HG03521 (cell line): Measurements from ENCODE around the gene PAPPA2.

ENCODE experiments used
- ATAC-seq: cut with Tn5 transposase; IDR thresholded peaks from one replicate; pipeline ENCODE4 v1.9.1; 2021; ENCODE audit warnings: mild to moderate bottlenecking, moderate library complexity; ENCODE audit not compliant: unreplicated experiment

Gene PAPPA2

DNA sequence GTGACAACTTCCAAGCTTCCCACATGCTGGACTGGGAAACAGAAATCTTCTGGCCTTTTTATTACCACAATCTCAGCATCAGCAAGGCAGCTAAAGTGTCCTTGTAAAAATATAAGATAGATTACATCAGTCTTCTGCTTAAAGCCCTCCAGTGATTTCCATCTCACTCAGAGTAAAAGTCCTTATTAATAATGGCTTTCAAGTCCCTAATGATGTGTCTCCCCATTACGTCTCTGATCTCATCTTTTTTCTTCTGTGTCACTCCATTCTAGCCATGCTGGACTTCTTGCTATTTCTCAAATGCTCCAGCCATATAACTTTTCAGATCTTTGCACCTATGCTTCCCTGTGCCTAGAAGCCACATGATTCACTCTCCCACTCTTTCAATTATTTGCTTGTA lies 22.1 kb downstream of the PAPPA2 start:
- ATAC-seq, result no peak

DNA sequence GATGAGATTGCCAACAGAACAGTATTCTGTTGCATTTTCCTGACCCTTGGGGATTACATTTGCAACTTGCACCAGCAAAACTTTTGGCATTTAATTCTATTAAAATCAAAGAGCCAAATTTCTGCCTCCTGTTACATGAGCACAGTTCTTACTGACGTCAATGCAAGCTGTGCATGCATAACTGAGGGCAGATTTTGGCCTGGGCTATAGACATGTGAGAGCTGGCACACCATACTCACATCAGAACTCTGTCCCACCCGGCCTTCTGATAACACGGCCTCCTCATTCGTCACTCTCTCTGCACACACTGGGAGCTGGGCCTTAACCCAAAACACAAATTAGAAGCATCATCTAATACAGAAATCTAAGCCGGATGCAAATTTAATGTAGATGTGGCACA lies 31.5 kb downstream of the PAPPA2 start:
- ATAC-seq, result no peak

DNA sequence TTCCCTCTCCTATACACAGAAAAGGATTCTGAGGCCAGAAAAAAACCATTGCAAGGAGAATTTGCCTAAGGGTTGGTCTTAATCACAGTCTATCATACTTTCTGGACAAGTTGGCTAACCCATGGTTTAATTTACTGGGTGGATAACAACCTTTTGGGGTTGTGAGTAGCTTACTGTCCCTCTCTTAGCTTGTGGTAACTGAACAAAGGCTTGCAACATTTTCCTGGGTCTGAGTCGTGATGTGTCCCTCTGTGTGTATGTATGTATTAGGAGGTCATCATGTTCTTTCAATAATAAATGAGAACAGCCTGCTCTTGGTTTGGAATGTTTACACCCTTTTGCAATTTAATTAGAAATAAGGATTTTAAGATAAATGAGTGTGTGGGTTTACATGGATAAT lies 36.7 kb downstream of the PAPPA2 start:
- no peak for ATAC-seq

DNA sequence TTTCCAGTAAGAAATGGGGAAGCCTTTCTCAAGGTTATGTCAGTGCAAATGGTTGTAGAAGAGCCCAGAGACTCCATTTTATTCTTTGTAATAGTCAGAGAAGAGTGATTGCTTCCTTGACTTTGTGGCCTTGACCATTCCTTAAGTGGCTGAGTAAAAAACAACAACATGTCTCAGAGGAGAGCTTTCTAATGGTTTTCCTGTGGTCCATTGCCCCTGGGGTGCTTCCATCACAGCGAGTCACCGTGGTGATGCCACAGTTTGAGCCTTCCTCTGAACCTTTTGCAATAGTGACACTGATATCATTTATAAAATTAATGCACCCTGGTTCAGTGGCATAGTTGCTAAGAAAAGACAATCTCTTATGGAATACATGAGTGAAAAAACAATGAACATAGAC lies 38.6 kb downstream of the PAPPA2 start:
- ATAC-seq, result no peak

DNA sequence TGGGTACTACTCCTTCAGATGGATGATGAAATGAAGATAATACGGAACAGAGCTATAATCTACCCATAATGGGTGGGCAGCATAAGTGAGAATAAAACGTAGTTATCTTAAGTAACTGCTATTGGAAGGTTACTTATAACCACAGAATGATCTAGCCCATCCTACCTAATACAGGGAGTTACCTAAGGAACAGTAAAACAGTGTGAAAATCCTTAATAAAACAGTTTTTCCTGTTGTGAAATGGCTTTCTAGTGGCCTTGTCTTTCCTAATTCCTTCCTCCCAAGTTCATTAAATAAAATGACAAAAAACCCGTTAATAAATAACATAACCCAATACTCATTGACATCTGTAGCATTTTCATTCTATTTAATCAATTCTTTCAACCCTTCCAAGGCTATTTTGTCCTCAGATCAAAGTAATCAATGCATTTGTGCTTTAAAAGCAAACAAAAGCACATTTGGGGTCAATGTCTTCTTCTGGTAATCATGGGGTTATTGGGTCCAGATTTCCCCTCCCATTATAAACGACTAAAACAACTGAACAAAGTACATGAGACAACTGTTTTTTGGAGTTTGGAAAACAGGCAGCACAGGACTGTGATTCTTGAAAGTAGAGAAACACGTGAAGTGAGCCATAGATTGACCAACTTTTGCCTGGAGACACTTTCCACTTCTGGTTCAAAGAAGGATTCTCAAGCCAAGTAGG lies 42.0 kb downstream of the PAPPA2 start:
- ATAC-seq, result no peak

DNA sequence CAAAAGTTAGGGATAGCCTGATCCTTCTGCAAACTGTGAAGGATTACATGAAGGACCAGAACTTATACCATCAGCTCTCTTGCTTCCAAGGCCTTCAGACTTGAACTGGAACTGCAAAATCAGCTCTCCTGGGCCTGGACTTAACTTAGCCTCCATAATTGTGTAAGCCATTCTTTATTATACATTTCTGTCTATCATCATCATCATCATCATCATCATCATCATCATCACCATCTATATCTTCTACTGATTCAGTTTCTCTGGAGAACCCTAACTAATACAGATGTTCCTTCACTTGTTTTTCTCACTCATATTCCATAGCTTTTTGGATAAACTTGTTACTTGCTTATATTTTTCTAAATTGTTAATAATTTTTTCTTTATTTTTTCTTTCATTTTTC lies 50.0 kb downstream of the PAPPA2 start:
- ATAC-seq, result no peak

DNA sequence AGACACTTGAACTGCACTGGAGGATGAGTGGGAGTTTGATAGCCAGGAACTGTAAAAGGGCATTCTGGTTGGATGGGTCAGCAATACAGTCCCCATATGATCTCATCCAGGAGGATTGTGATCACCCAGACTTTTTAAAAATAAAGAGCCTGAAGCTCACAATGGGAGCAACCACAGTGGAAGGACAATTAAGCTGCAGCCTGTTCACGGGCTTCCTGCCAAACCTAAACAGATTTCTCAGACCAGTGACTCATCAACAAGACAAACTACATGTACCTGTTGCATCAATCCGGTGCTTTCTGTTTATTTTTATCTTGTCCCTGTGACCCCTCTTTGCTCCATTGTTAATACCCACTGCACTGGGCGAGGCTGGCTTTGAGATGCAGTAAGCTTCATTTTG lies 52.3 kb downstream of the PAPPA2 start:
- no peak for ATAC-seq

DNA sequence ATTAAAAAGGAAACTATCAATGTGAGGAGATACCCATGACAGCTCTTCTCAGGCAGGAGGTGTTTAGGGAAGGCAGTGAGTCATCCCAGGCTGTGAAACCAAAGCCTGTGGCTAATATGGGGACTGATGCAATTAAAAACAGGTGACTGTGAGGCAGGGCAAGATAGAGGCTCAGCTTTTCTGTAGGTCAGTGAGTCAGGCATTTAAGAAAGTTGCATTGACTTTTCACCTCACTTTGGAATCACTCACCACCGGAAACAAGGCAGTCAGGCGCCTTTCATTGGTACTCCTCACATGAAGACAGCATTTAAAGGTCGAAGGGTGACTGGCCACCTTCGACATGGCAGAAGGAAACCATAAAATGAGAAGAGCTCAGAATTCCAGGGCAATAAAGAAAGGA lies 54.5 kb downstream of the PAPPA2 start:
- ATAC-seq, result no peak

DNA sequence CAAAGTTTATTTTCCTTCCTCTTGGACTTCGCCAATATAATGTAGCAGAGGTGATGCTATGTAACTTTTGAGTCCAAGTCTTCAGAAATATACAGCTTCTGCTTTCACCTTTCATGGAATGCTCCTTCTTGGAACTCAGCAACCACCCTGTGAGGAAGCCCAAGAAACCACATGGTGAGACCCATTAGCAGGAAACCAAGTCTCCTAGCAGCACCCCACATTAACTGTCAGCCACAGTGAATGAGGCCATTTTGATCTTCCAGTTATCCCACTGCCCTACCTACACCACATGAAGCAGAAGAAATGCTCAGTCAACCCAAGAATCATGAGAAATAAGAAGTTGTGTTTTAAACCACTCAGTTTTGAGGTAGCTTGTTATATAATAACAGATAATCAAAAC lies 58.2 kb downstream of the PAPPA2 start:
- ATAC-seq, result no peak

DNA sequence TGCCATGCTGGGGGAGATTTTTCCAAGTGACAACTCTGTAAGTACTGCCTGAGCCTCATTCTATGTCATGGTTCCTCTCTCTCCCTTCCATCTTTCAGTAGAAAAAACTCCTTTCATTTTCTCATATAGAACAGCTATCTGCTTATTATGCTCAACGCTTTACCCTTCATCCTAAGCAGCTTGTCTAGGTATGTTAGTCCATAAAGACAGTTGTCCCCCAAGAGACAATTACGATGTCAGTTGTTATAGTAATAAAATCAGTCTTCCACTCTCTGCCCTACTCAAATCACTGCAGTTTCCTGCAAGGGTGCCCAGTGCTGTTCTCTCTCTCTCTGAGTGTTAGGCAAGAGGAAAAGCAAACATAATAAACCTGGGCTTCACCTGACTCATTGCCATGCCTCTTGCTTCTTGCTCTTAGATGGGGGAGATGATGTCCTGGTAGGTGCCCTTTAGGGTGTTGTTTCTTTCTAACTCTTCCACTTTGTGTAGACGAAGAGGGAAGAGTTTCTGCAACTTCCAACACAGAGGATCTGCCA lies 59.4 kb downstream of the PAPPA2 start:
- no peak for ATAC-seq

DNA sequence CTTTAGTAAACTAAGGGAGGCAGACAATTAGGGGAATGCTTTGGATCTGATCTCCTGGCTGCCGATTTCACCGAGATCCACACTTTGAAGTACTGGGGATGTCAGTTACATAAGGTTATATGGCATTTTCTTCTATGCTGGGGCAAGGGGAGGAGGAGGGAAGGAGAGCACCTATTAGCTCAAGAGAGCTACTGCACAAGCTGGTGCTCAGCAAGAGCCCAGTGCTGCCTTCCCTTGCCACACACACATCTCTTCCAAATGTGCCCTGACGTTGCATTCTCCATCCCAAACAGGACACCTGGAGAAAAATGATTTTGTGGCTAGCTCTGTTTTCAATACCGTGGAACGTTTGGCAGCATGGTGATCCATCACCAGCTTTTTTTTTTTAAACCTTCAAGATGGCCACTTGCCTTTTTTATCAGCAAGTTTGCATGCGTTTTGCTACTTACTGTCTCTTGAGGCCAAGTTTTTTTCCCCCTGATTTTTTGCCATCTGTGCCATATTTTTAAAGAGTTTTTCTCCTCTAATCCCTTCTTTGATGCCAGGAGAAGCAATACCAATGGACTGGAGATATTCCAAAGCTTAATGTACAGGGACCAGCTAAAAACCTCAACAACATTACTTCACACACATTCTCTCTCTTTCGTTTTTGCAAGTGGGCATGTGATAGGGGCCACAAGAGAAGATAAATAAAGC lies 66.6 kb downstream of the PAPPA2 start:
- no peak for ATAC-seq

DNA sequence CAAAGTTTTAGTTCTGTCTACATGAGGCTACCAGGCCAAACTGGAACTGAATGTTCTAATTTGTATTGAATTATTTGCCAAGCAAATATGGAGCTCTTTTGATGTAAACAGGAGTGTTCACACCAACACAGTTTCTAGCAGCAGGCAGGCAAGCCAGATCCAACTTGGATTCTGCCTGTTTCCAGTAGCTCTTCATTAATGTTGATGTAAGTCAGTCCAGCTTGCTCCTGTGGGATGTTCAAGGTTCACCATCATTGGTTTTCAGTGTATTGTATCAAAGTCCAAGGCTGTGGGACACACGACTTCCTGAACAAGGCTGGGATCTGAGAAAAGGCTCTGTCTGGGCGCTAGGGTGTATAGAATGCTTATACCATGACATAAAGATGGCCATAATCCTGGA lies 68.1 kb downstream of the PAPPA2 start:
- no peak for ATAC-seq

DNA sequence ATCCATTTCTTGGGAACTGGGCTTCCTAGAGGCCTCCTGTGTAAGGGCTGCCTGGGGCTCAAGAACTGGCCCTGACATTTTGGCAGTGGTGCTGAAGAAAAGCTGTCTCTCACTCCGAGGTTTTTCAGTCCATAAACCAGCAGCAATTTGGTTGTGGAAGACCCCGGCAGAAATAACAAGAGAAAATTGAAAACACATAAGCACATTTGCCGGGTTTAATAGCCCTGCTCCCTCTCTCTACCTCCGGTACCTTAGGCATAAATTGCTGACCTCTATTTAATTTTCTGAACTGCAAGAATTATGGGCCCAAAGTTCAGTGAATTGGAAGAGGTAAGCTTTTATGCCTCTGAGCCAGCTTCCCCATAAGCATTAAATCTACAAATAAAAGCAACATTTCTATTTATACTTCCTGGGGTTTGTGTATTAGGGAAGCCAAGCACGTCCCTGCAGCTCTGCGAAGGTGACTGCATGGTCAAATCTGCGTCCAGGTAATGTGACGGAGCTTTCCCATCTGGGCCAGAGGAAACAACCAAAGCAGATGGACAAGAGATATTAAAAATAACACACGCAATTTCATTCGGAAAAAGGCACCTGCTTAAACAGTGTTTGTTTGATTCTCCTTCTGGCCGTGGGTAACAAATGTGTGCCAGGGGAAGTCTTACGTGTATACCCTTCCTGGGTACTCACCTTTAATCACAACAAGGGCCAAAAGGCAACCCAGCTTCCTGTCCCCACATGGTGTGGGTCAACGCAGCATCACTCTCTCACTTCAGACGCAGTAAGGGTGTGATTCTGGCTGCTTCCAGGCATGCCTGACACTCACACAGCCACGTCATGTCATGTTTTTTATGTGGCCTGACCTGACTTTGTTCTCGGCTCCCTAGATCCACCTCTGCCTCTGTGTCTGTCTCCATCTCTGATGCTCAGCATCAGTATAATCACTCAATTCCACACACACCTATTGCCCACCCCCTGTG lies 69.2 kb downstream of the PAPPA2 start:
- ATAC-seq, result no peak

DNA sequence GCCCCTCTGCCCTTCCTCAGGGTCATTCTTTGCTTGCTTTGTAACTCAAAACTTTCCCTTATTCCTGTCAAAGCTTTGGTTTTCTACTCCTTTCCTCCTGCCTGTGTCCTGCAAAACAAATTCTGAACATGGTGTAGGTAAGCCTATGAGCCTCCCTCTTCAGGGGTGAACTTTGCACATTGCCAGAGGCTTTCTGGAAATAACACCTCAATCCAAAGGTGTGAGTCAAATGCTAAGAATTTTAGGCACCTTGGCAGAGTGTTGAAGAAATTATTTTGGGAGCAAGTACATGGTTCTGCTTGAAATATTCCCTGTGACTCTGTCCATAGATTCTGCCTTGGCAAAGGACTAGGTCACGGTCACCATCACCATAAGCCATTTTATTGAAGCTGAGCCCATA lies 70.0 kb downstream of the PAPPA2 start:
- ATAC-seq, result no peak

DNA sequence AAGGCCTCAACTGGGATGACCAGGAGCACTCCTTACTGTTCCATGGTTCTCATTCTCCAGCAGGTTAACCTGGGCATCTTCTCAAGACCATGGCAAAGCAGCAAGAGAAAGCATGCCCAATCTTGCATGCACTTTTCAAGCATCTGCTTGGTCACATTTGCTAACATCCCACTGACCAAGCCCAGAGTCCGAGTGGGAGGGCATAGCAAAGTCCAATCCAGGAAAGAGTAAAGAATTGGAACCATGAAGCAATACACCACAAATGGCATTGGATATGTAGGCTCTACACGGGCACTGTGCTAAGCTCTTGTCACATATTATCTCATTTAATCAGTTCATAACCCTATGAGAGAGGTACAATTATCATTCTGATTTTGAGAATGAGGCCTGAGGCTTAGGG lies 73.6 kb downstream of the PAPPA2 start:
- ATAC-seq, result no peak

DNA sequence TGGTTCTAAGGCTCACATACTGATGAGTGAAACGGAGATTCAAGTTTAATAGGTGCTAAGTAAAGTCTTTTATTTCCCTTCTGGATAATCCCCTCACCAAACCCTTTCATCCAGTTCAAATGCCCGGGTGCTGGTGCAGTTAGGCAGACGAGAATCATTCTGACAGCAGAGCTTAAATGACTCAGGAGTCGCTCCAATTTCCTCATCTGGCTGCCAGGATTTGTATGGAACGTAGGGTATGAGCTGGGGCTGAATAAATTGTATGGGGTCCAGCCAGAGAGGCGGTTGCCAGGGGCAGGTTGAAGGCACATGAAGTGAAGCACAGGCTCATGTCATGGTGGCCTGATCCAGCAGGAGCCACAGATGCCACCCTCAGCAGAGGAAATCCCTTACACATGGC lies 76.0 kb downstream of the PAPPA2 start:
- no peak for ATAC-seq

DNA sequence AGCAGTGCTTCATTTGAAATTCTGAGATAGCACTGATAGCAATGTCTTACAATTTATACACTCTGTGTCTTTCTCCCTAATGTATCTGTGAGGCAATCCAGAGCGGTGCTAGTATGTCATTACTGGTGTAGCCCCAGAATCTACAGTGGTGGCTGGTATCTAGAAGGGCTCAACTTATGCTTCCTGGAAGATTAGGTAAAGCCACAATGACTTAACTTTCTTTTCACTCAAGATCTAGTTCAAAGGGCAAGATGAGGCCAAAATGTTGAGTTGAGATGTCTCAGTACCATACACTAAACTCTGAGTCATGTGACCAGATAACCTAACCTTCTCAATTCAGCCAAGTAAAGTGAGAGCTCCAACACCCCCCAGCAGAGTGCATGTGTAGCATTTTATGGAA lies 77.5 kb downstream of the PAPPA2 start:
- ATAC-seq, result no peak

DNA sequence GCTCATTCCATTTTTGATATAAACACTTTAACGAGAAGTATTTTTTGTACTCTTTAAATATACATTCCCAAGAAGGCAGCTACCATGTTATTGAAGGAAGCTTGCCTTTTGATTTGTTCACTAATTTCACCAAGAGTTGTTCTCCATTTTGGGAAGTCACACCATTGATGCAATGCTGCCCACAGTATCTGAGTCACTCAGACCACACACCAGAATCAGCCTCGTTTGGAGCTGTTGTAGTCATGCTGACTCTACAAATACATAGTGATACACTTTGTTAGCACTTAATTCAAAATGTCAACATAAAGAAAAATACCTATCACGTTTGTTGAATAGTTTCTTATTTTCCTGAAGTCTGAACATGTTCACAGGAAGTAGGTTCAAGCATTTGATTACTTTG lies 78.7 kb downstream of the PAPPA2 start:
- ATAC-seq, result no peak

DNA sequence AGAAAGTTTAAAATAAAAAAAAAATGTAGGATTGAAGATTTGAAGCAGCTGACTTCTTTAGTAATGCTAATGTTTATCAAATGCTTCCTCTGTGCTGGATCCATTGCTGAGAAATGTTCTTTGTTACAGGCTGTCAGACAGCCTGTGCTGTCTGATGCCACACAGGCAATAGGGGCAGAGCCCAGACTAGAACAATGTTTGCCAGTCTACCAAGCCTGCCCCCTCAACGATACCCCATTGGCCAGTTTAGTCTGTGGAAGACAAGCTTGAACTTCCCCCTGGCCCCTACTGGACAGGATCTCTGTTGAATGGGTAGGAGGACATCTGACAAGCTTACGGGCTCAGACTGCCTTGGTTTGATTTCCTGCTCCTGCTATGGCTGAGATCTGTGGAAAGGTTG lies 79.4 kb downstream of the PAPPA2 start:
- ATAC-seq, result no peak

DNA sequence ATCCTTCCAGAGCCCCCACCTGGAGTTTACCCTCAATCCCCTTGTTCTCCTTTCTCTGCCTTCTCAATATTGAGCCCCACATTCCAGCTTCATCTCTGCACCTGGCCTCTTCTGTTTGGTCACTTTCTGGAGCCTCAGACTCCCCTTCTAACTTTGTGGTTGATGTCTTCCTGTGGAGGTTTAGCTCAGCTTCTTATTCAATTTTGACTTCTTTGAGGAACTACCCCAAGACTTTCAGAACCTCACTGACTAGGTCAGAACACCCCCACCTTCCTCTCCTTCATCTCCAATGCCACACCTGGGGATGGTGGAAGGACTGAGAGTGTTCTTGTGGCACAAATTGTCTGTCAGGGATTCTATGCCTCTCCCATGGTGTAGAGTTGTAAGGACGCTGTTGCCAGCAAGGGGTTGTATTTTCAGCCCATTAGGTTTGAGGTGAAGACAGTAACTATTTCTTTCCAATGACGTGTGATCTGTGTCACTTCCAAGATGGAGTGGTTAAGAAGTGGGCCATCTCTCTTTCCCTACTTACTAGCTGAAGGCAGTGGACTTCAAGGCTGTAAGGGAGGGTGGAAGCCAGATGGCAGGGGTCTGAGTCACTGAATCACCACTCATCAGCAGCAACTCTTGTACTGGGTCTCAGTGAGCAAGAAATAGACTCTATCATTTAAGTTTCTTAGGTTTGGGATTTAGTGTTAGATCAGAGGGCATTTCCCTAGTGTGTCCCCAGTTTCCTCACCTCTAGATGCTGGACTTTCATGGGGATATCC lies 80.6 kb downstream of the PAPPA2 start:
- no peak for ATAC-seq
